Astrocyte (in vitro differentiated cells and primary cell): ENCODE data around the gene TLE2.

Source experiments
- EZH2 ChIP-seq: IDR thresholded peaks from 2 replicates; pipeline ENCODE4 v1.6.1; 2012; ENCODE audit warnings: mild to moderate bottlenecking, low read length, inconsistent platforms; ENCODE audit not compliant: insufficient read depth
- TF ChIP-seq, protein P1 (sequence below): IDR thresholded peaks from 2 replicates; pipeline ENCODE4 v1.5.1; 2011; ENCODE audit warnings: low read depth, mild to moderate bottlenecking, inconsistent platforms, low read length, moderate library complexity; ENCODE audit not compliant: insufficient read depth

- TF ChIP-seq, protein P1, sequence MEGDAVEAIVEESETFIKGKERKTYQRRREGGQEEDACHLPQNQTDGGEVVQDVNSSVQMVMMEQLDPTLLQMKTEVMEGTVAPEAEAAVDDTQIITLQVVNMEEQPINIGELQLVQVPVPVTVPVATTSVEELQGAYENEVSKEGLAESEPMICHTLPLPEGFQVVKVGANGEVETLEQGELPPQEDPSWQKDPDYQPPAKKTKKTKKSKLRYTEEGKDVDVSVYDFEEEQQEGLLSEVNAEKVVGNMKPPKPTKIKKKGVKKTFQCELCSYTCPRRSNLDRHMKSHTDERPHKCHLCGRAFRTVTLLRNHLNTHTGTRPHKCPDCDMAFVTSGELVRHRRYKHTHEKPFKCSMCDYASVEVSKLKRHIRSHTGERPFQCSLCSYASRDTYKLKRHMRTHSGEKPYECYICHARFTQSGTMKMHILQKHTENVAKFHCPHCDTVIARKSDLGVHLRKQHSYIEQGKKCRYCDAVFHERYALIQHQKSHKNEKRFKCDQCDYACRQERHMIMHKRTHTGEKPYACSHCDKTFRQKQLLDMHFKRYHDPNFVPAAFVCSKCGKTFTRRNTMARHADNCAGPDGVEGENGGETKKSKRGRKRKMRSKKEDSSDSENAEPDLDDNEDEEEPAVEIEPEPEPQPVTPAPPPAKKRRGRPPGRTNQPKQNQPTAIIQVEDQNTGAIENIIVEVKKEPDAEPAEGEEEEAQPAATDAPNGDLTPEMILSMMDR, result no peak
- TF ChIP-seq EZH2, result no peak
These were observed 2.5 kb upstream of the TLE2 start for GRCh38 chr19:3031607-3031867.
